Measurements from ENCODE around the gene ATE1. TPM values are rescaled to one million over a fixed set of nuclear protein-coding genes. Genes with fewer than 3 reads are reported as not detected.
"Not testable (repeated sequence)": the region's sequence is repeated elsewhere in the genome, so short reads cannot be mapped to it uniquely, and the experiment has no call there.

Gene ATE1
- total and polyA plus RNA-seq, 8 donors: 2.8 to 15.4 (median 8.5) TPM

GRCh38 chr10:121828045-121828444 is 99.8 kb downstream of the ATE1 start:
- Histone ChIP-seq H3K9me3 (no peaks in the 10 kb centered on the region), H3K27me3 (no peaks in the 10 kb centered on the region), H3K27ac (no peak overlapping the region), H3K36me3 (peaks cover 0 to 7% (median 0%) of the 10 kb centered on the region in 3 donors), H3K4me3 (no peak overlapping the region), H3K4me1 (no peaks in the 10 kb centered on the region)
- DNase-seq (no peak), ATAC-seq (no peak), FAIRE-seq (no peak)
- intact Hi-C loops (cut with DNase I): no loop called here
- TF ChIP-seq, protein P1, sequence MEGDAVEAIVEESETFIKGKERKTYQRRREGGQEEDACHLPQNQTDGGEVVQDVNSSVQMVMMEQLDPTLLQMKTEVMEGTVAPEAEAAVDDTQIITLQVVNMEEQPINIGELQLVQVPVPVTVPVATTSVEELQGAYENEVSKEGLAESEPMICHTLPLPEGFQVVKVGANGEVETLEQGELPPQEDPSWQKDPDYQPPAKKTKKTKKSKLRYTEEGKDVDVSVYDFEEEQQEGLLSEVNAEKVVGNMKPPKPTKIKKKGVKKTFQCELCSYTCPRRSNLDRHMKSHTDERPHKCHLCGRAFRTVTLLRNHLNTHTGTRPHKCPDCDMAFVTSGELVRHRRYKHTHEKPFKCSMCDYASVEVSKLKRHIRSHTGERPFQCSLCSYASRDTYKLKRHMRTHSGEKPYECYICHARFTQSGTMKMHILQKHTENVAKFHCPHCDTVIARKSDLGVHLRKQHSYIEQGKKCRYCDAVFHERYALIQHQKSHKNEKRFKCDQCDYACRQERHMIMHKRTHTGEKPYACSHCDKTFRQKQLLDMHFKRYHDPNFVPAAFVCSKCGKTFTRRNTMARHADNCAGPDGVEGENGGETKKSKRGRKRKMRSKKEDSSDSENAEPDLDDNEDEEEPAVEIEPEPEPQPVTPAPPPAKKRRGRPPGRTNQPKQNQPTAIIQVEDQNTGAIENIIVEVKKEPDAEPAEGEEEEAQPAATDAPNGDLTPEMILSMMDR (IDR thresholded peaks at IDR 0.05): no peak
- WGBS, 2 donors: 89 to 93% methylated on average over 5 of the region's 5 CpGs

GRCh38 chr10:121826773-121827172 is 101.1 kb downstream of the ATE1 start:
- H3K27ac ChIP-seq; H3K4me1 ChIP-seq; H3K9me3 ChIP-seq; H3K4me3 ChIP-seq; FAIRE-seq; H3K36me3 ChIP-seq; ATAC-seq; intact Hi-C loops (cut with DNase I); H3K27me3 ChIP-seq; DNase-seq: not testable (repeated sequence)
- WGBS, 2 donors: 99 to 100% methylated on average over 5 of the region's 5 CpGs

- H3K36me3 ChIP-seq: peaks cover 0 to 7% (median 0%) of the 10 kb centered on the region in 3 donors
- no peak overlapping the region for H3K27ac ChIP-seq
- H3K9me3 ChIP-seq: no peaks in the 10 kb centered on the region
- FAIRE-seq: no peak
- WGBS, 2 donors: 62 to 65% methylated on average over 5 of the region's 5 CpGs
- no peak for DNase-seq
- intact Hi-C loops (cut with DNase I): no loop called here
- H3K27me3 ChIP-seq: no peaks in the 10 kb centered on the region
- peak; percentile 50 to 77 (median 70) for ATAC-seq
- H3K4me1 ChIP-seq: no peaks in the 10 kb centered on the region
- TF ChIP-seq, protein P1 (IDR thresholded peaks at IDR 0.05): peak in 3 of 4 donors; percentile 42 to 60 (median 51)
- H3K4me3 ChIP-seq: no peak overlapping the region
These were observed 103.8 kb downstream of the ATE1 start for GRCh38 chr10:121823993-121824463.

DNA sequence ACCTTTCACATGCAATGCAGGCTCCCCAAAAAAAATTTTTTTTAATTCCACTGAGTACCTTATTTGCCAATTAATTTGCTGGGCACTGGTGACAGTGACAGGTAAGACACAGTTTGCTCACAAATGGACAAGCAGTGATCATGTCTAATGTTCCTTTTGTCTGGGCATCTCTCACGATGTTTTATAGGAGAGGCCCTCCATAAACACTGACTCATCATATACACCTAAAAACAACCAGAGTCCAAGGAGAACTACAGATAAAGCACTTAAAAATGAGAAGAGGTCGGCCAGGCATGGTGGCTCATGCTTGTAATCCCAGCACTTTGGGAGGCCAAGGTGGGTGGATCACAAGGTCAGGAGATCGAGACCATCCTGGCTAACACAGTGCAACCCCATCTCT is 105.1 kb downstream of the ATE1 start:
- DNase-seq: no peak
- Histone ChIP-seq H3K36me3 (peaks cover 0 to 2% (median 0%) of the 10 kb centered on the region in 3 donors), H3K27me3 (no peaks in the 10 kb centered on the region), H3K9me3 (no peaks in the 10 kb centered on the region), H3K4me3 (no peak overlapping the region), H3K27ac (no peak overlapping the region), H3K4me1 (no peaks in the 10 kb centered on the region)
- TF ChIP-seq, protein P1 (IDR thresholded peaks at IDR 0.05): no peak
- no peak for FAIRE-seq
- ATAC-seq: no peak
- intact Hi-C loops (cut with DNase I): no loop called here
- WGBS, 2 donors: 81 to 91% methylated on average over 3 of the region's 3 CpGs

DNA sequence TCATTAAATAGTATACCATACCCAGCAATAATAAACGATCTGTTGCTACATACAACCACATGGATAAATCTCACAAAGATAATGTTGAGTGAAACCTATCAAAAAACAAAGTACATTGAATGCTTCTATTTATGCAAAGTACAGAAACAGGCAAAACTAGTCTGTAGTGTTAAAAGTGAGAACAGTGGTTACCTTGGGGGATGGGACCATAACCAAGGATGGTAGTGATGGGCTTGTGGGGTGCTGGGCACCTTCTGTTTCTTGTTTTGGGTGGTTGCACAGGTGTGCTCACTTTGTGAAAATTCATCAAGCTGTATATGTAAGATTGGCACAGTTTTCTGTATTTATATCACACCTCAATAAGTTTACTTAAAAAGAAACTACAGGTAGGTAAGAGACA is 105.7 kb downstream of the ATE1 start:
- Histone ChIP-seq H3K9me3 (no peaks in the 10 kb centered on the region), H3K27me3 (no peaks in the 10 kb centered on the region), H3K36me3 (no peaks in the 10 kb centered on the region), H3K4me3 (no peak overlapping the region), H3K27ac (no peak overlapping the region), H3K4me1 (no peaks in the 10 kb centered on the region)
- 74 to 84% methylated on average over 1 of the region's 1 CpG for WGBS, 2 donors
- TF ChIP-seq, protein P1 (IDR thresholded peaks at IDR 0.05): no peak
- intact Hi-C loops (cut with DNase I): no loop called here
- ATAC-seq (no peak), FAIRE-seq (no peak), DNase-seq (no peak)
